Mesenchymal stem cell (in vitro differentiated cells and primary cell): ENCODE data around the gene NDUFS4.

Experiments
- DNase-seq: peaks from one replicate; pipeline ENCODE4 v3.0.0-alpha.2; 2013
- H2AFZ ChIP-seq: one replicate; pipeline ENCODE4 v1.6.1; 2013; ENCODE audit warnings: low read depth, mild to moderate bottlenecking, control low read depth, inconsistent platforms, low read length, moderate library complexity
- H2AK5ac ChIP-seq: 2 replicates; pipeline ENCODE4 v1.6.1; 2013; ENCODE audit warnings: low read length, moderate library complexity, mild to moderate bottlenecking, inconsistent platforms; ENCODE audit not compliant: severe bottlenecking
- H2BK120ac ChIP-seq: one replicate; pipeline ENCODE4 v1.6.1; 2013; ENCODE audit warnings: low read depth, mild to moderate bottlenecking, inconsistent platforms, low read length, moderate library complexity
- H2BK12ac ChIP-seq, 2 experiments: one replicate each; pipeline ENCODE4 v1.6.1; 2013; ENCODE audit warnings: inconsistent platforms in 2 of 2, low read length in 2 of 2, mild to moderate bottlenecking in 2 of 2, moderate library complexity in 2 of 2, control low read depth in 1 of 2
- H2BK15ac ChIP-seq: one replicate; pipeline ENCODE4 v1.6.1; 2013; ENCODE audit warnings: mild to moderate bottlenecking, low read depth, inconsistent platforms; ENCODE audit not compliant: poor library complexity, severe bottlenecking
- H2BK5ac ChIP-seq: 2 replicates; pipeline ENCODE4 v1.6.1; 2013; ENCODE audit warnings: low read depth, mild to moderate bottlenecking, low read length, control low read depth, inconsistent platforms; ENCODE audit not compliant: poor library complexity, severe bottlenecking
- H3K14ac ChIP-seq, 2 experiments: one replicate each; pipeline ENCODE4 v1.6.1; 2013; ENCODE audit warnings: inconsistent platforms in 2 of 2, low read length in 2 of 2, control low read depth in 1 of 2, mild to moderate bottlenecking in 1 of 2, moderate library complexity in 1 of 2
- H3K18ac ChIP-seq, 2 experiments: one replicate each; pipeline ENCODE4 v1.6.1; 2013; ENCODE audit warnings: inconsistent platforms in 2 of 2, low read length in 2 of 2, control low read depth in 1 of 2, low read depth in 1 of 2, mild to moderate bottlenecking in 1 of 2
- H3K23ac ChIP-seq, 2 experiments: one replicate each; pipeline ENCODE4 v1.6.1; 2013; ENCODE audit warnings: inconsistent platforms in 2 of 2, low read length in 2 of 2, mild to moderate bottlenecking in 2 of 2, moderate library complexity in 2 of 2, control low read depth in 1 of 2
- H3K27ac ChIP-seq: 2 replicates; pipeline ENCODE4 v1.5.1; 2013; ENCODE audit warnings: mild to moderate bottlenecking, moderate library complexity, low read length, control low read depth, inconsistent platforms; ENCODE audit not compliant: poor library complexity, severe bottlenecking
- H3K27me3 ChIP-seq, 2 experiments: 2 replicates each; pipeline versions ENCODE4 v1.6.1 to v1.7.0; 2013; ENCODE audit warnings: low read length in 2 of 2, mild to moderate bottlenecking in 2 of 2, moderate library complexity in 2 of 2, control low read depth in 1 of 2, inconsistent platforms in 1 of 2; ENCODE audit not compliant: control insufficient read depth in 1 of 2, insufficient read depth in 1 of 2
- H3K36me3 ChIP-seq, 2 experiments: 2 replicates each; pipeline versions ENCODE4 v1.6.1 to v1.7.0; 2013; ENCODE audit warnings: low read length in 2 of 2, control low read depth in 1 of 2, inconsistent platforms in 1 of 2, low read depth in 1 of 2, mild to moderate bottlenecking in 1 of 2; ENCODE audit not compliant: insufficient read depth in 2 of 2, control insufficient read depth in 1 of 2
- H3K4ac ChIP-seq, 2 experiments: one replicate each; pipeline ENCODE4 v1.6.1; 2013; ENCODE audit warnings: inconsistent platforms in 2 of 2, low read length in 2 of 2, mild to moderate bottlenecking in 2 of 2, moderate library complexity in 2 of 2, control low read depth in 1 of 2, low read depth in 1 of 2
- H3K4me1 ChIP-seq: 2 replicates; pipeline ENCODE4 v1.6.1; 2013; ENCODE audit warnings: low read depth, low read length, control low read depth; ENCODE audit not compliant: control insufficient read depth, insufficient read depth
- H3K4me2 ChIP-seq: 2 replicates; pipeline ENCODE4 v1.6.1; 2013; ENCODE audit warnings: low read length, mild to moderate bottlenecking, inconsistent platforms; ENCODE audit not compliant: poor library complexity, severe bottlenecking
- H3K4me3 ChIP-seq, 2 experiments: 2 replicates each; pipeline versions ENCODE4 v1.5.1 to v1.7.0; 2013; ENCODE audit warnings: low read length in 2 of 2, mild to moderate bottlenecking in 2 of 2, control low read depth in 1 of 2, low read depth in 1 of 2; ENCODE audit not compliant: insufficient read depth in 1 of 2
- H3K79me1 ChIP-seq: replicated peaks from 2 replicates; pipeline ENCODE4 v1.6.1; 2013; ENCODE audit warnings: mild to moderate bottlenecking, control low read depth, low read length, inconsistent platforms; ENCODE audit not compliant: poor library complexity, severe bottlenecking
- H3K9ac ChIP-seq: 2 replicates; pipeline ENCODE4 v1.7.0; 2013; ENCODE audit warnings: mild to moderate bottlenecking, low read length, moderate library complexity
- H3K9me3 ChIP-seq: 2 replicates; pipeline ENCODE4 v1.7.0; 2013; ENCODE audit warnings: mild to moderate bottlenecking, low read length; ENCODE audit not compliant: control insufficient read depth
- H4K8ac ChIP-seq: one replicate; pipeline ENCODE4 v1.6.1; 2013; ENCODE audit warnings: inconsistent platforms, mild to moderate bottlenecking, low read length, moderate library complexity
- H4K91ac ChIP-seq: one replicate; pipeline ENCODE4 v1.6.1; 2013; ENCODE audit warnings: mild to moderate bottlenecking, low read length, inconsistent platforms
- WGBS: methylation state at CpG from one replicate; pipeline ENCODE4 v1.1.7; 2013; ENCODE audit warnings: mixed read lengths; 5-methylcytosine and 5-hydroxymethylcytosine counted together

The NDUFS4 gene

DNA sequence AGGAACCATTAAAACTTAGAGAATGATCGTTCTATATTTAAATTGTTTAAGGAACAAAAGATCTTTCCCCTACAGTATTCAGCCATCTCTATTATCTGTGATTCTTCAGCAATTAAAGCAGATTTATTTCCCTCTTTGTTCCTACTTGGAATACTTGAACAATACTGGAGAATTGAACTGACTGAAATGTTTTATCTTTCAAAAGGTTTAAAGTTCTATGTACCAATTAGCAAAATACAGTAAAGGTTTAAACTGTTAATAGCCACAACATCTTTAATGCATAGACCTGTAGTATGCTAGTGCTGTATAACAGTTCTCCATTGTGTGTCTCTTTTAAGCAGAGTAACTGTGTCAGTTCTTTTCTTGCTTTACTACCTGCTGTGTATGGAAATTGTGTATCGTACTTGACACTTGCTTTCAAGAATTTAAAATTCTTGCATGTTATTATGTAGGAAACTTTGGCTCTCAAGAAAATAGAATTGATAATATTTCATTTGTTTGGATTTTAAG lies 54.0 kb downstream of the NDUFS4 start:
- no peak overlapping the region for H3K23ac ChIP-seq
- H3K4me3 ChIP-seq, result no peak overlapping the region
- no peak overlapping the region for H2BK5ac ChIP-seq
- no peak for DNase-seq
- H3K27me3 ChIP-seq, result no peaks in the 10 kb centered on the region
- no peaks in the 10 kb centered on the region for H3K36me3 ChIP-seq
- no peak overlapping the region for H4K8ac ChIP-seq
- no peak overlapping the region for H3K9ac ChIP-seq
- no peak overlapping the region for H2AK5ac ChIP-seq
- H3K4ac ChIP-seq, result no peak overlapping the region
- 50% methylated on average over 1 of the region's 2 CpGs for WGBS
- H3K9me3 ChIP-seq, result no peaks in the 10 kb centered on the region
- H3K79me1 ChIP-seq, result no peaks in the 10 kb centered on the region
- H3K27ac ChIP-seq, result no peak overlapping the region
- no peaks in the 10 kb centered on the region for H3K4me1 ChIP-seq
- no peak overlapping the region for H2BK120ac ChIP-seq
- no peak overlapping the region for H3K14ac ChIP-seq
- H2AFZ ChIP-seq, result no peak overlapping the region
- H3K18ac ChIP-seq, result no peak overlapping the region
- no peak overlapping the region for H3K4me2 ChIP-seq
- H2BK15ac ChIP-seq, result no peak overlapping the region
- H2BK12ac ChIP-seq, result no peak overlapping the region
- H4K91ac ChIP-seq, result no peak overlapping the region

- Histone ChIP-seq H3K4me2 (no peak overlapping the region), H3K36me3 (peaks cover 0 to 4% of the 10 kb centered on the region in 2 experiments), H2BK120ac (no peak overlapping the region), H3K18ac (no peak overlapping the region), H4K8ac (no peak overlapping the region), H3K9ac (no peak overlapping the region), H3K4me1 (no peaks in the 10 kb centered on the region), H2AFZ (no peak overlapping the region), H2AK5ac (no peak overlapping the region), H3K27ac (no peak overlapping the region), H2BK15ac (no peak overlapping the region), H4K91ac (no peak overlapping the region), H3K9me3 (no peaks in the 10 kb centered on the region), H3K79me1 (no peaks in the 10 kb centered on the region), H3K27me3 (no peaks in the 10 kb centered on the region), H2BK12ac (no peak overlapping the region), H3K14ac (no peak overlapping the region), H3K4me3 (no peak overlapping the region), H2BK5ac (no peak overlapping the region), H3K4ac (no peak overlapping the region), H3K23ac (no peak overlapping the region)
- WGBS, result 94% methylated on average over 3 of the region's 3 CpGs
- DNase-seq, result no peak
Observed at GRCh38 chr5:53616939-53617549, 56.6 kb downstream of the NDUFS4 start.

- Histone ChIP-seq H3K36me3 (peaks cover 9 to 29% of the 10 kb centered on the region in 2 experiments), H4K91ac (no peak overlapping the region), H2AK5ac (no peak overlapping the region), H3K79me1 (peaks cover 5% of the 10 kb centered on the region), H3K4me3 (no peak overlapping the region), H3K9me3 (no peaks in the 10 kb centered on the region), H3K4ac (no peak overlapping the region), H3K9ac (no peak overlapping the region), H3K18ac (no peak overlapping the region), H3K23ac (no peak overlapping the region), H2AFZ (no peak overlapping the region), H3K27ac (no peak overlapping the region), H4K8ac (no peak overlapping the region), H3K14ac (no peak overlapping the region), H2BK120ac (no peak overlapping the region), H3K4me1 (no peaks in the 10 kb centered on the region), H2BK15ac (no peak overlapping the region), H3K27me3 (no peaks in the 10 kb centered on the region), H3K4me2 (no peak overlapping the region), H2BK12ac (no peak overlapping the region), H2BK5ac (no peak overlapping the region)
- no peak for DNase-seq
- WGBS, result 83% methylated on average over 6 of the region's 6 CpGs
Observed at GRCh38 chr5:53631251-53631650, 70.8 kb downstream of the NDUFS4 start.

DNA sequence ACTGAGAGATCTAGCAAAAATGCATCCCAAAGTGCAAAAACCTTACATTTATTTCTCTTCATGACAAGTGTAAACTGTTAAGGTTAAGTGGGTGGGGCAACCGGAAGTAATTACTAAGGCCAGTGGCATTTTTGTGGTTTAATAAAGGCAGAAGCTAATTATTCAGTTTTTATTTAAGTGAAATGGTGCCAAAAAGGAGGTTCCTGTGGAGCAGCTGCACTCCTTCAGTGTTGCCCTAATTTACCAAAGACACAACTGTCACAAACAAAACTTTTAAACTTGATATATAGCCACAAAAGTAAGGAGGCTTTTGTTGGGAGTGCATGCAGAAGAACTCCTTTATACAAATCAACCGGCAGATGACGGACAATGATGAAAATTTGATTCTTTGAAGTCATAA lies 81.6 kb downstream of the NDUFS4 start:
- Histone ChIP-seq H3K4me3 (no peak overlapping the region), H3K18ac (no peak overlapping the region), H2BK15ac (no peak overlapping the region), H3K4me2 (no peak overlapping the region), H2AK5ac (no peak overlapping the region), H3K9me3 (no peaks in the 10 kb centered on the region), H3K9ac (no peak overlapping the region), H2BK12ac (no peak overlapping the region), H3K14ac (no peak overlapping the region), H3K27me3 (no peaks in the 10 kb centered on the region), H4K8ac (no peak overlapping the region), H3K27ac (no peak overlapping the region), H3K4me1 (no peaks in the 10 kb centered on the region), H4K91ac (no peak overlapping the region), H2BK120ac (no peak overlapping the region), H3K79me1 (peaks cover 2% of the 10 kb centered on the region), H2BK5ac (no peak overlapping the region), H3K23ac (no peak overlapping the region), H3K36me3 (peaks cover 0 to 24% of the 10 kb centered on the region in 2 experiments), H2AFZ (no peak overlapping the region), H3K4ac (no peak overlapping the region)
- peak; percentile 14 for DNase-seq
- WGBS, result 51% methylated on average over 2 of the region's 3 CpGs
